HG02870 (cell line): ENCODE measurements around the gene S100Z.
"Not testable (repeated sequence)": the region's sequence is repeated elsewhere in the genome, so short reads cannot be mapped to it uniquely, and the experiment has no call there.

ENCODE experiments used
- ATAC-seq: cut with Tn5 transposase; IDR thresholded peaks from one replicate; pipeline ENCODE4 v1.9.1; 2021; ENCODE audit warnings: mild to moderate bottlenecking, moderate library complexity; ENCODE audit not compliant: unreplicated experiment

S100Z gene

GRCh38 chr5:76849419-76850291 is at the start of gene S100Z:
Gene S100Z (plus strand): TSS chr5:76850014. CDS start chr5:76875360, 25,346 bp downstream.
- no peak for ATAC-seq

GRCh38 chr5:76800579-76800978 is 49.2 kb upstream of the S100Z start:
- ATAC-seq = no peak

- no peak for ATAC-seq
Measured at GRCh38 chr5:76801159-76801802, 48.5 kb upstream of the S100Z start.

GRCh38 chr5:76801803-76802195 is 48.0 kb upstream of the S100Z start:
- ATAC-seq = no peak

- ATAC-seq = no peak
Measured at GRCh38 chr5:76804266-76804665, 45.5 kb upstream of the S100Z start.

GRCh38 chr5:76805821-76806505 is 43.9 kb upstream of the S100Z start:
- ATAC-seq = peak; percentile 51

- ATAC-seq = no peak
Measured at GRCh38 chr5:76807296-76807695, 42.5 kb upstream of the S100Z start.

- ATAC-seq = no peak
Measured at GRCh38 chr5:76808141-76808691, 41.6 kb upstream of the S100Z start.

GRCh38 chr5:76809141-76809540 is 40.7 kb upstream of the S100Z start:
- no peak for ATAC-seq

GRCh38 chr5:76810236-76810635 is 39.6 kb upstream of the S100Z start:
- no peak for ATAC-seq

- no peak for ATAC-seq
Measured at GRCh38 chr5:76811214-76811613, 38.6 kb upstream of the S100Z start.

GRCh38 chr5:76812209-76812608 is 37.6 kb upstream of the S100Z start:
- ATAC-seq = not testable (repeated sequence)

- no peak for ATAC-seq
Measured at GRCh38 chr5:76813982-76814562, 35.7 kb upstream of the S100Z start.

- no peak for ATAC-seq
Measured at GRCh38 chr5:76816110-76816831, 33.5 kb upstream of the S100Z start.

- ATAC-seq = no peak
Measured at GRCh38 chr5:76818844-76819831, 30.7 kb upstream of the S100Z start, which contains the start of gene F2RL1. Gene F2RL1 (plus strand): TSS chr5:76819030. CDS start chr5:76819183, 153 bp downstream.

GRCh38 chr5:76819851-76820525 is 29.8 kb upstream of the S100Z start:
- no peak for ATAC-seq

GRCh38 chr5:76820526-76820890 is 29.3 kb upstream of the S100Z start:
- ATAC-seq = no peak

GRCh38 chr5:76821136-76821535 is 28.7 kb upstream of the S100Z start:
- ATAC-seq = no peak
